CD14-positive monocyte (primary cell): ENCODE measurements around the gene TTC38. TPM values are rescaled to one million over a fixed set of nuclear protein-coding genes. Genes with fewer than 3 reads are reported as not detected.

Experiments
- DNase-seq, 3 donors: peaks; one replicate each; pipeline ENCODE4 v3.0.0-alpha.2; 2011 to 2022
- H2AFZ ChIP-seq: 2 replicates; pipeline ENCODE4 v1.6.0; 2012; ENCODE audit warnings: mild to moderate bottlenecking, low read depth, low read length, inconsistent platforms; ENCODE audit not compliant: insufficient read depth, poor library complexity, severe bottlenecking
- H3K27ac ChIP-seq, 2 donors: 1 replicate in 1 of 2; 2 replicates in 1 of 2; pipeline ENCODE4 v1.5.1; 2012 to 2013; ENCODE audit warnings: low read length in 2 of 2, control low read depth in 1 of 2, inconsistent platforms in 1 of 2, low read depth in 1 of 2, mild to moderate bottlenecking in 1 of 2
- H3K27me3 ChIP-seq, 2 donors: one replicate each; pipeline versions ENCODE4 v1.6.0 to v1.6.1; 2011 to 2013; ENCODE audit warnings: low read length in 2 of 2; ENCODE audit not compliant: control insufficient read depth in 2 of 2, insufficient read depth in 2 of 2
- H3K36me3 ChIP-seq, 2 donors: replicated peaks in 1 of 2; 1 replicate in 1 of 2; 2 replicates in 1 of 2; pipeline versions ENCODE4 v1.5.1 to v1.6.1; 2012 to 2013; ENCODE audit warnings: low read length in 2 of 2, control low read depth in 1 of 2, inconsistent platforms in 1 of 2, mild to moderate bottlenecking in 1 of 2; ENCODE audit not compliant: insufficient read depth in 2 of 2, control insufficient read depth in 1 of 2
- H3K4me1 ChIP-seq, 2 donors: 1 replicate in 1 of 2; 2 replicates in 1 of 2; pipeline versions ENCODE4 v1.5.1 to v1.6.1; 2012 to 2013; ENCODE audit warnings: low read length in 2 of 2, control low read depth in 1 of 2, inconsistent platforms in 1 of 2, mild to moderate bottlenecking in 1 of 2, moderate library complexity in 1 of 2; ENCODE audit not compliant: insufficient read depth in 2 of 2, control insufficient read depth in 1 of 2
- H3K4me2 ChIP-seq: replicated peaks from 2 replicates; pipeline ENCODE3; 2012; ENCODE audit warnings: low read length, moderate library complexity, mild to moderate bottlenecking; ENCODE audit not compliant: poor library complexity, severe bottlenecking; ENCODE audit errors: extremely low read depth
- H3K4me3 ChIP-seq, 3 experiments: fragments of 200-600 bp in 1 of 3; sonication (generic) in 1 of 3; replicated peaks in 1 of 3; 1 replicate in 2 of 3; 2 replicates in 1 of 3; pipeline ENCODE4 v1.5.1; 2011 to 2013; ENCODE audit warnings: low read length in 3 of 3, mild to moderate bottlenecking in 3 of 3, control low read depth in 2 of 3, low read depth in 2 of 3, inconsistent platforms in 1 of 3, moderate library complexity in 1 of 3
- H3K79me2 ChIP-seq: 2 replicates; pipeline ENCODE4 v1.6.0; 2012; ENCODE audit warnings: mild to moderate bottlenecking, control low read depth, inconsistent platforms, low read length, moderate library complexity; ENCODE audit not compliant: insufficient read depth
- H3K9ac ChIP-seq: 2 replicates; pipeline ENCODE4 v1.6.0; 2017; ENCODE audit warnings: low read length, mild to moderate bottlenecking; ENCODE audit not compliant: insufficient read depth, poor library complexity, severe bottlenecking
- H3K9me3 ChIP-seq, 2 donors: replicated peaks in 1 of 2; 1 replicate in 1 of 2; 2 replicates in 1 of 2; pipeline versions ENCODE4 v1.5.1 to v1.6.1; 2012 to 2013; ENCODE audit warnings: low read length in 2 of 2, control low read depth in 1 of 2; ENCODE audit not compliant: control insufficient read depth in 1 of 2, insufficient read depth in 1 of 2
- H4K20me1 ChIP-seq: 2 replicates; pipeline ENCODE4 v1.6.0; 2012; ENCODE audit warnings: mild to moderate bottlenecking, low read length, control low read depth, moderate library complexity; ENCODE audit not compliant: insufficient read depth
- H3K27ac Mint-ChIP-seq, 7 donors: one replicate each; pipeline ENCODE4 v1.8.0; 2020; ENCODE audit warnings: mild to moderate bottlenecking in 7 of 7, mixed read lengths in 7 of 7, moderate library complexity in 6 of 7, inconsistent platforms in 2 of 7
- H3K27me3 Mint-ChIP-seq, 3 donors: one replicate each; pipeline ENCODE4 v1.8.0; 2021 to 2022; ENCODE audit warnings: low read depth in 3 of 3, mild to moderate bottlenecking in 3 of 3, mixed read lengths in 3 of 3, moderate library complexity in 3 of 3, inconsistent platforms in 1 of 3
- H3K36me3 Mint-ChIP-seq, 2 donors: one replicate each; pipeline ENCODE4 v1.8.0; 2020; ENCODE audit warnings: mixed read lengths in 2 of 2, inconsistent platforms in 1 of 2, mild to moderate bottlenecking in 1 of 2
- H3K4me1 Mint-ChIP-seq: one replicate; pipeline ENCODE4 v1.8.0; 2020; ENCODE audit warnings: mild to moderate bottlenecking, mixed read lengths
- H3K4me3 Mint-ChIP-seq, 2 donors: one replicate each; pipeline ENCODE4 v1.8.0; 2020; ENCODE audit warnings: mild to moderate bottlenecking in 2 of 2, mixed read lengths in 2 of 2, moderate library complexity in 1 of 2
- H3K9me3 Mint-ChIP-seq, 7 donors: one replicate each; pipeline ENCODE4 v1.8.0; 2020 to 2022; ENCODE audit warnings: mixed read lengths in 7 of 7, mild to moderate bottlenecking in 6 of 7, moderate library complexity in 6 of 7, inconsistent platforms in 2 of 7
- CTCF ChIP-seq: fragments of 200-600 bp; IDR thresholded peaks from one replicate; pipeline ENCODE4 v1.8.0; 2022; ENCODE audit warnings: antibody characterized with exemption, mild to moderate bottlenecking
- WGBS: methylation state at CpG from one replicate; pipeline ENCODE4 v1.1.5; 2013; ENCODE audit warnings: missing lambda C conversion rate; ENCODE audit not compliant: insufficient coverage; 5-methylcytosine and 5-hydroxymethylcytosine counted together
- intact Hi-C, 2 donors: fragments of 100-400 bp; cut with micrococcal nuclease; formaldehyde crosslinking; loops; one replicate each; pipeline versions ENCODE4 v1.15.0 to v1.15.1; 2023
- polyA plus RNA-seq, 3 donors: library from polyadenylated mRNA; depleted of rRNA in 1 of 3; unstranded in 2 of 3; stranded (reverse) in 1 of 3; fragments of 300-500 nt in 2 of 3; fragments of >200 nt in 1 of 3; fragmentation: Illumina TruSeq in 2 of 3; gene quantifications; 1 replicate in 2 of 3; 2 replicates in 1 of 3; pipeline ENCODE4 v1.2.3, GENCODE V29; 2012 to 2021

TTC38 gene
- polyA plus RNA-seq, 3 donors = 14.7 to 22.5 (median 17.0) TPM

DNA sequence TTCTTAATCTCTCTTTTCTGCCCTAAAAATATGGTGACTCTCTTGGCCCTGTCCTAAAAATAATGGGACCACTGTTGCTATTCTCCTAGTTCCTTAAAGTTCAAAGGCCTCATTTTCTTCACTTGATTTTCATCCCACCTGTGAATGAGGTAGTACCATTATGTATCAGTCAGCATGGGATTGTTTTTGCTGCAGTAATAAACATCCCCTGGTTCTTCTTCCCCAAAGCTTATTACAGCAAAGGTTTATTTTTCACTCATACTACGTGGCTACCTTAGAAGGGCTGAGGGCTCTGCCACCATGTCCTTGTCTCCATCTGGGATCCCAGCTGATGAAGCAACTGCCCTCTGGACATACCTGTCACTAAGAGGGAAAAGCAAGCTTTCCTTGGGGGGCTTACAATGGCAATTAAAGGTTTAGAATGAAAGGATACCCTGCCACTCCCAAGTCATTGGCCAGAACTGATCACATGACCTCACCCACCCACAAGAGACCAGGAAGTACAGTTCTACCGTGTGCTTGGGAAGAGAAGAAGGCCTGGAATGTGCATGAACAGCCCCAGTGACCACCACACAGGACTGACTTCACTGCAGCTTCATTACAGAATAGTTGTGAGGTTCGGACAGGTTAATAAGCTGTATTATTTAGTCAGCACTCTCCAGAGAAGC, 7.8 kb downstream of the TTC38 start:
- peaks cover 64 to 87% of the 10 kb centered on the region in 2 donors for H3K36me3 ChIP-seq
- Mint-ChIP-seq H3K27me3 (no peaks in the 10 kb centered on the region), H3K4me3 (no peak overlapping the region), H3K27ac (peak overlapping the region in 2 of 7 donors; percentile 52 to 62), H3K36me3 (peaks cover 75 to 89% of the 10 kb centered on the region in 2 donors), H3K4me1 (no peaks in the 10 kb centered on the region), H3K9me3 (peaks cover 0 to 7% (median 0%) of the 10 kb centered on the region in 7 donors)
- H4K20me1 ChIP-seq = no peaks in the 10 kb centered on the region
- intact Hi-C loops = no loop called here
- no peaks in the 10 kb centered on the region for H3K27me3 ChIP-seq
- TF ChIP-seq CTCF = no peak
- H3K79me2 ChIP-seq = no peaks in the 10 kb centered on the region
- no peak overlapping the region for H2AFZ ChIP-seq
- H3K9ac ChIP-seq = no peak overlapping the region
- peak overlapping the region in 1 of 2 donors; percentile 29 for H3K27ac ChIP-seq
- H3K4me3 ChIP-seq = no peak overlapping the region
- no peak for DNase-seq
- H3K9me3 ChIP-seq = no peaks in the 10 kb centered on the region
- no peak overlapping the region for H3K4me2 ChIP-seq
- no CpG with 5 or more reads among the region's 3 CpGs for WGBS
- no peaks in the 10 kb centered on the region for H3K4me1 ChIP-seq

GRCh38 chr22:46276563-46276962, 8.8 kb downstream of the TTC38 start:
- no peaks in the 10 kb centered on the region for H3K79me2 ChIP-seq
- no peaks in the 10 kb centered on the region for H3K27me3 Mint-ChIP-seq
- no peak overlapping the region for H3K27ac ChIP-seq
- no peak overlapping the region for H3K4me3 Mint-ChIP-seq
- peaks cover 81 to 94% of the 10 kb centered on the region in 2 donors for H3K36me3 Mint-ChIP-seq
- TF ChIP-seq CTCF = no peak
- no peaks in the 10 kb centered on the region for H3K4me1 ChIP-seq
- H3K27ac Mint-ChIP-seq = no peak overlapping the region
- H3K36me3 ChIP-seq = peaks cover 71 to 97% of the 10 kb centered on the region in 2 donors
- H3K4me2 ChIP-seq = no peak overlapping the region
- no peaks in the 10 kb centered on the region for H4K20me1 ChIP-seq
- peaks cover 0 to 7% (median 0%) of the 10 kb centered on the region in 7 donors for H3K9me3 Mint-ChIP-seq
- no peaks in the 10 kb centered on the region for H3K27me3 ChIP-seq
- H3K4me3 ChIP-seq = no peak overlapping the region
- no peak for DNase-seq
- H3K9me3 ChIP-seq = no peaks in the 10 kb centered on the region
- H3K4me1 Mint-ChIP-seq = no peaks in the 10 kb centered on the region
- intact Hi-C loops = no loop called here
- no peak overlapping the region for H3K9ac ChIP-seq
- no peak overlapping the region for H2AFZ ChIP-seq
- no CpG with 5 or more reads among the region's 7 CpGs for WGBS
